Measurements from ENCODE around the gene FLOT1. TPM values are rescaled to one million over a fixed set of nuclear protein-coding genes. Genes with fewer than 3 reads are reported as not detected.
A peak's percentile ranks its signal among the peaks of the same experiment; 100 is the strongest.

FLOT1 gene
- total and polyA plus RNA-seq, 2 of the 13 experiments (the other 11 are each of a cell fraction or from before 2014, with no cell fraction given): 82.3 to 130 TPM

- H2AFZ ChIP-seq (ENCODE audit: low read length): no peak overlapping the region
- in situ Hi-C loops (cut with HindIII; ENCODE audit: extremely low pct_ligation_motif_present, low pct_unique_long_range_greater_than_20kb) (no loop called here), intact Hi-C loops (cut with micrococcal nuclease; ENCODE audit: unreplicated experiment) (loop anchor here (1.0 kb wide), 1 partner anchor 12 kb away; no protein-coding TSS in a partner anchor)
- H3K4me3 ChIP-seq (replicated peaks in 1 of 3; ENCODE audit: insufficient read depth in 1 of 3, low read depth in 2 of 3, low read length in 3 of 3): peak overlapping the region; percentile 1 to 49 (median 4); a peak in 3 of 6 replicates
- POLR2A ChIA-PET: interaction anchor here (0.8 to 9.4 kb wide), 22 partner anchors 9 to 166 kb away, joined by 3 to 305 read pairs (median 6); partner anchors contain the start of genes FLOT1, IER3, MDC1 and MRPS18B
- no peaks in the 10 kb centered on the region for H3K79me2 ChIP-seq (ENCODE audit: insufficient read depth, low read length)
- DNase-seq (ENCODE audit: low spot score): no peak
- no peaks in the 10 kb centered on the region for H4K20me1 ChIP-seq (ENCODE audit: insufficient read depth, low read length)
- FAIRE-seq: no peak
- peak overlapping the region; percentile 78 for H3K9ac ChIP-seq (ENCODE audit: insufficient read depth, low read depth, low read length)
- H3K36me3 ChIP-seq (replicated peaks in 1 of 2; ENCODE audit: control insufficient read depth in 1 of 2, insufficient read depth in 2 of 2, low read length in 2 of 2): no peaks in the 10 kb centered on the region
- WGBS (ENCODE audit: low lambda C conversion rate): 95% methylated on average over 3 of the region's 4 CpGs
- H3K4me1 ChIP-seq (ENCODE audit: insufficient read depth, low read length): peaks cover 86% of the 10 kb centered on the region
- H3K27ac ChIP-seq (ENCODE audit: extremely low read length, insufficient read depth, low read length): peak overlapping the region; percentile 83
- no peaks in the 10 kb centered on the region for H3K27me3 ChIP-seq (ENCODE audit: control insufficient read depth in 1 of 2, insufficient read depth in 2 of 2, low read length in 2 of 2)
- TSS peak; percentile 99 for BruUV-seq (replicated peaks)
- CTCF ChIA-PET (ENCODE audit: low intra/inter-chr PET ratio, low total read pairs): no interaction called here
- no peaks in the 10 kb centered on the region for H3K9me3 ChIP-seq (ENCODE audit: low read length)
- H3K4me2 ChIP-seq (ENCODE audit: low read depth, low read length): peak overlapping the region; percentile 81
- ATAC-seq: peak; percentile 34
- TF ChIP-seq ZNF891 (CRISPR knock-in tag; IDR thresholded peaks at IDR 0.05): 0 out of 2 replicates have a peak, but pooled peaks have one; percentile 45
- no peak for TF ChIP-seq RBFOX2 (IDR thresholded peaks at IDR 0.05; ENCODE audit: low read depth, low read length)
- TF ChIP-seq ZBTB3 (CRISPR knock-in tag; IDR thresholded peaks at IDR 0.05; ENCODE audit: borderline replicate concordance, low read depth): no peak
- no peak for TF ChIP-seq MLXIP (CRISPR knock-in tag; IDR thresholded peaks at IDR 0.05; ENCODE audit: borderline replicate concordance)
- no peak for TF ChIP-seq THAP9 (CRISPR knock-in tag; IDR thresholded peaks at IDR 0.05; ENCODE audit: borderline replicate concordance)
- TF ChIP-seq RAD51 (IDR thresholded peaks at IDR 0.05; ENCODE audit: borderline replicate concordance): no peak
- no peak for TF ChIP-seq KDM3A (CRISPR knock-in tag; IDR thresholded peaks at IDR 0.05; ENCODE audit: low read depth)
- no peak for TF ChIP-seq ARNT2 (CRISPR knock-in tag; IDR thresholded peaks at IDR 0.05; ENCODE audit: low read depth)
- no peak for TF ChIP-seq HHEX (CRISPR knock-in tag; IDR thresholded peaks at IDR 0.05)
- TF ChIP-seq NFE2L1 (CRISPR knock-in tag; IDR thresholded peaks at IDR 0.05; ENCODE audit: borderline replicate concordance): no peak
- TF ChIP-seq FOXK1 (CRISPR knock-in tag; IDR thresholded peaks at IDR 0.05; ENCODE audit: borderline replicate concordance, low read depth): no peak
- TF ChIP-seq ZNF337 (CRISPR knock-in tag; IDR thresholded peaks at IDR 0.05; ENCODE audit: borderline replicate concordance, low read depth): no peak
- no peak for TF ChIP-seq ZNF383 (CRISPR knock-in tag; IDR thresholded peaks at IDR 0.05; ENCODE audit: borderline replicate concordance)
- no peak for TF ChIP-seq PBX2 (CRISPR knock-in tag; IDR thresholded peaks at IDR 0.05)
- no peak for TF ChIP-seq TGIF2 (CRISPR knock-in tag; IDR thresholded peaks at IDR 0.05)
- TF ChIP-seq ZNF615 (CRISPR knock-in tag; IDR thresholded peaks at IDR 0.05; ENCODE audit: borderline replicate concordance): peak; percentile 33; the same call in 1 of the 2 replicates
- no peak for TF ChIP-seq ESRRA (CRISPR knock-in tag; IDR thresholded peaks at IDR 0.05; ENCODE audit: low read depth)
- no peak for TF ChIP-seq MED1 (CRISPR knock-in tag; IDR thresholded peaks at IDR 0.05)
- TF ChIP-seq CHD4 (IDR thresholded peaks at IDR 0.05; ENCODE audit: borderline replicate concordance, low read length): no peak
These were observed 38.9 kb upstream of the FLOT1 start for GRCh38 chr6:30781395-30781742.
